Limb (tissue), 2 donors: ENCODE data around the gene KIF16B.
"Not testable (repeated sequence)": the region's sequence is repeated elsewhere in the genome, so short reads cannot be mapped to it uniquely, and the experiment has no call there.

Experiments used
- DNase-seq, 2 donors: peaks; one replicate each; pipeline ENCODE4 v3.0.0-alpha.2; 2016; ENCODE audit errors: extremely low spot score in 2 of 2

The KIF16B gene

DNA sequence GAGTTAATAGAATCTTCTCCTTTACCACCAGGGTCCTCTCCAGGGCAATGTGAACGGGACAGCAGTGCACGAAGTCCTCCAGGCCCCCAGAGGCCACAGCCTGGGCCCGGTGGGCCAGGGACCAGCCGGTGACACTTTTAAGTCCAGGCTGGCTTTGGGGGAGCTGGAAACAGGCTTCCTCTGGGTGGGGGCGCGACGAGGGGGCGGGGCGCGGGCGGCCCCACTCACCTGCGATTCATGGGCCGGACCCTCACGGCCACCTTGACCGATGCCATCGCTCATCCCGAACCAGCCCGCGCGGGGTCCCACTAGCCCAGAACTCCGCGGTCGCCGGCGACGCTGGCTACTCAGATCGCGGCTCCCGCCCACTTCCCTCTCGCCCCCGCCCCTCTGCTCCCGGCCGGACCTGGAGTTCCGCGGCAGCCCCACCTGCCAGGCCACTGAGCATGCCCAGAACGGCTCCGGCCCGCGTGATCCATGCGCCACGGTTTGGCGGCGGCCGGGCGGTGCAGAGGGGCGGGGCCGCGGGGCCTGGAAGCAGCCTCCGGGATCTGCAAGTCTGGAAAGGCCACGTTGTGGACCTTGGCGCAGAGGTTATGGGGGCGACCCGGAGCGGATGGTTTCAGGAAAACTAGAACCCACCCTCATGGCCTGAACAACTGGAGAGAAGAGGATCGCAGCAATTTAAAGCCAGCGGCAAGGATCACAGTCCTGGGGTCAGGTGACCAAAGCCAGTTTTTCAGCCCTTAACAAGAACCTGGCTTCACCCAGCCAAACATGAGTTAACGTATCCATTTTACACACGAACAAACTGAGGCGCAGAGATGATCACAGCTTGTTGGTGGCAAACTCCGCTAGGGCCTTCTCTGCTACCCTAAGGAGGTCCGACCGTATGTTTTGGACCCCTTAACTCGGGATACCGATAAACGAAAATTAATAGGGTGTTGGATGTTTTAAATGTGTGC lies at the start of gene KIF16B:
TSS of gene KIF16B (minus strand) at position 448 of the 965 bp plus-strand sequence. CDS start at position 275, 173 bp downstream.
- peak; percentile 84 to 97 for DNase-seq

DNA sequence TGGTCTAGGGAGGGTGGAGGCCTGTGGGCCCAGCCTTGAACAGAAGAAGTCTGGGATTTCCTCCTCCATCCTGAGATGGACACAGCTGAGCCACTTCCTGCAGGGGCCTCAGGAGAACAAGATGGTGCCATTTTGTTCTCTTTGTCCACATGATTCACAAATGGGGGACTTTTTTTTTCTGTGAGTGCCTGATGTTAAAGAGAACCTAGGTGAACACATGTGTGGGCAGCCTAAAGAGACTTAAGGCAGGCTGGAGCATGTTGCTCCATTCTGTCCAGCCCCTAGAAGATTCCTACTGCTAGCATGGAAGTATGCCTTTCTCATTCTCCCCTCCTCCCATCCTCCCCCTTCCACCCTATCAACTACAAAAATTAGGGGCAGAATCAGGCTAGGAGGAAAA lies 49.3 kb upstream of the KIF16B start:
- no peak for DNase-seq

GRCh38 chr20:16621435-16622141 lies 48.3 kb upstream of the KIF16B start:
- no peak for DNase-seq

DNA sequence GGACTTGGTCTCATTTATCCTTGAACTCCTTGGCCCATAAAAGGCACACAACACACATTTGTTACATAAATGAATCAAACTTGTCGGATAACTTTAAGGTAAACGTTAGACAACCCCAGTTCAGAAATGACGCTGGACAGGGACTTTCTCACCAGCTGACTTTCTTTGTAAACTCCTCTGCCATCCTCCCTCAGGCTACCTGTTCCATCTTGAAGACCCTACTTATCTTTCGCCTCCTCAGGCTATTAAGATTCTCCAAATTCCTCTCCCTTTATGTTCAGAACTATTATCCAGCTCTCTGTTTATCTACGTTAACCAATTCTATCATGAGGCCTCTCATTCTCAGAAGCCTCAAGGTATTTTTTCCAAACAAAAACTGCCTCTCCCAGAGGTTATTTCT lies 47.7 kb upstream of the KIF16B start:
- DNase-seq, result no peak

DNA sequence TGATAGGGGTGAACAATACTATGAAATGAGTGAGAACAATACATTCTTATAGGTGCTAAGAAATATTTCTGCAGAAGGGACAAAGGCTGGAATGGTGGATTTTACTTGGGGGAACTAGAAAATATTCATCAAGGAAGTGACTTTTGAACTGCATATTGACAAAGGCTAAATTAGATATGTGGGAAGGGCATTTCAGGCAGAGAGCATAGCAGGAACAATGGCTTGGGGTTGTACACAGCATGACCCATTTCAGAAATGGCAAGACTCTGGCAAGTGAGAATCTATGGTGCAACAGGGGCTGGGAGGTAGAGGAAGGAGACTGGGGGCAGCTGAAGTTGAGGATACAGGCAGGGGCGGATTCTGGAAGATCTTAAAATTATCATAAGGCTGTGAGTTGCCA lies 46.7 kb upstream of the KIF16B start:
- no peak for DNase-seq

- DNase-seq, result no peak
Observed at GRCh38 chr20:16617056-16617455, 43.8 kb upstream of the KIF16B start.

GRCh38 chr20:16616317-16616716 lies 43.1 kb upstream of the KIF16B start:
- no peak for DNase-seq

DNA sequence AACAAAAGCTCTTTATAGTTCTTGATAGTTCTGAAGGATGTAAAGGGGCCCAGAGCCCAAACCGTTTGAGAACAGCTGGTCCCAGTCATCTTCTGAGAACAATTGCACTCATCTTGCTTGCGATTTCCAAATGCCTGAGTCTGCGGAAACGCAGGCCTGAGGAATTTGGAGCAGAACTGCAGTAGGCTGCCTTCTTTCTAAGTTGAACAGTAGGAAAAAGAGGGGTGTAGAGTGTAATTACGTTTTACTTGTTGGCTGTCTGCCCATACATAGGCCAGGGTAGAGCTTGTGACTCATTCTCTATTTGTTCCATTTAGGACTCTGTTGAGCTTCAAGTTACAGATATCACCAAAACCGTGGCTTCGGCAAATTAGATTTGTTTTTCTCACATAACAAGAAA lies 42.0 kb upstream of the KIF16B start:
- peak; percentile 50 to 88 for DNase-seq

- DNase-seq, result no peak
Observed at GRCh38 chr20:16613954-16614353, 40.7 kb upstream of the KIF16B start.

- DNase-seq, result no peak
Observed at GRCh38 chr20:16612706-16613105, 39.5 kb upstream of the KIF16B start.

GRCh38 chr20:16611817-16612216 lies 38.6 kb upstream of the KIF16B start:
- no peak for DNase-seq

GRCh38 chr20:16609066-16609465 lies 35.8 kb upstream of the KIF16B start:
- DNase-seq, result no peak

DNA sequence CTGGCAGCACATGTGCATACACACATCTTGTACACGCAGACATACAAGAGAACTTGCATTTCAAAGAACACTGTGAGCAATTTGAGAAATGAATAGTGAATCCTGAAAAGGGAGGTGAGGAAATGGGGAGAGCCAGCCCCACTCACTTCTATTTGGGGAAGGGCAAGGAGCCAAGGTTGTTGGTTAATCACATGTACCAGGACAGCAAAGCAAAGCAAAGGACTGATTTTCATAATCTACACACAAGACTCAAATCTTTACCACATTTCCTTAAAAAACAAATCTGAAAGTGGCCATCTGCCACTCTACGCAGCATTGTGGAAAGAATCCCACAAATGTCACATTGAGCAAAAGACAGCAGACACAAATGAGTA lies 35.0 kb upstream of the KIF16B start:
- DNase-seq, result no peak

DNA sequence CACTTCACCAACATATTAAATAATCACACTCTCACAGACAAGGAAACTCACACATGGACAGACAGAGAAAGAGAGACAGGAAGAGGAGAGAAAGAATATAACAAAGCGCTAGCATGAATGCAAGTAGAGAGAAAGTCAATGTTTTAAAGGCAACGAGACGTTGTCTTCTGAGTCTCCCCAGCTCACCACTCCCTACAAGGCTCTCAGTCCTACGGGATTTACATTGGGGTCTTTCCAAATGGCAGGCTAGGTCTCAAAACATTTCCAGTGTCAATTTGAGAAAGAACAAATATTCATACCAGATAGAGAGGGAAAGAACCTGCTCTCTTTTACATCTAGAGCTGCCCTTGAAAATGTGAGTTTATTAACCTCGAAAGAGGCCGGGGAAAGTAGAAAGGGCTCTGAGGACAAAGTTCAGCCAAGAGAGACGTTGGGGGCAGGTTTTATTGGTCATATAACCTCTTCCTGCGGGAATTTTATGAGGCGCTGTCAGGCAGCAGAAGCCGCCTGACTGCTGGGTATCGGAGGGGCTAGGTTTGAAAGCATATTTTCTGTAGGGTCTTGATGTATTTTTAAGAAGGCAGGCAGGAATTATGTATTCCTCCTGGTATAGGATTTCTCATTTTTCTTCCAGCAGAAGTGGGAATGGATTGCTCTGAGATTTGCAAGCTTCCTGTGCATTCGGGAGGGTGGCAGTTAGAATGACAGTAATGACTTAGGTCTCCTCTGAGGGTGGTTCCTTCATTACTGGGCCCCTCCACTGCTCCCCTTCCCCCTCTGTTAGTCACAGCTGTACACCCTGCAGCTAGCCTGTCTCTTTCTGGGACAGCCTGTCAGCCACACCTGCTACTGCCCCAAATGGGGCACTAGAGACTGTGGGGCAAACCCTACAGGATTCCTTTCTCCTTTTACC lies 34.4 kb upstream of the KIF16B start:
- peak; percentile 35 to 46 for DNase-seq

DNA sequence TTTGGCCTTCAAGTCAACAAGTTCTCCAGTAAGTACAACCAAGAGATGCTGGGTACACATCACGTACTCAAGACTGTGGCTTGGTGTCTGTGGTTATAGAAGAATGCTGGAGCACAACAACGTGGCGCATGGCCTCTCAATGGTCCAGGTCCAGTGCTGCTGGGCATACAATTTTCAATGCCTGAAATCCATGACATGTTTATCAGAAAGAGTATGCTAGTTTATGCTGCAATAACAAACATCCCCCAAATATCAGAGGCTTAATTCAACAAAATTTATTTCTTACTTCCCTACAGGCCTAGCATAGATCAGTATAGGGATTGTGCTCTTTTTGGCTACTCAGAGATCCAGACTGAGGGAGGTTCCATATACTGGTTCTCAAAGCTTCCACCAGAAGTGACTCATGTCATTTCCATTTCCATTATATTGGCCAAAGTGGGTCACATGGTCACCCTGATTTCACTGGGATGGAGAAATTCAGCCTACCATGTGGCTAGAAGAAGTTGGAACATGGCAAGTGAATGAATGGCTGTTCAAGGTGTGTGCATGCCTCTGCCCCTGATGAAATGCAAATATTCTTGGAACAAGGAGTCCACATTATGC lies 33.3 kb upstream of the KIF16B start:
- DNase-seq, result no peak

- peak in 1 of 2 donors; percentile 20 for DNase-seq
Observed at GRCh38 chr20:16601047-16601446, 27.8 kb upstream of the KIF16B start.

GRCh38 chr20:16599257-16599656 lies 26.0 kb upstream of the KIF16B start:
- no peak for DNase-seq

DNA sequence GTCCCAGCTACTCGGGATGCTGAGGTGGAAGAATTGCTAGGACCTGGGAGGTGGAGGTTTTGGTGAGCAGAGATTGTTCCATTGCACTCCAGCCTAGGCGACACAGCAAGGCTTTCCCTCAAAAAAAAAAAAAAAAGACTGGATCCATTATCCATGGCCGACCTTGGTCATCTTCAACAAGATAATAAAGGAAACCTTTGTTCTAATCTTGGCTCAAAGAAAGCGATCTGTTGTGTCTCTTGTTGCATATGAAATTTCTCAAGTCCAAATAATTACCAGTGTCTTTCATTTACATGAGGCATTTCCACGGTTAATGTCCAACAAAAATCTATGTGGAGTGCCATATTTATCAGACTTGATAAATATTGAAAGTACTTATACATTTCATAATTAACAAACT lies 23.7 kb upstream of the KIF16B start:
- DNase-seq, result no peak

GRCh38 chr20:16596404-16596803 lies 23.2 kb upstream of the KIF16B start:
- DNase-seq, result not testable (repeated sequence)

DNA sequence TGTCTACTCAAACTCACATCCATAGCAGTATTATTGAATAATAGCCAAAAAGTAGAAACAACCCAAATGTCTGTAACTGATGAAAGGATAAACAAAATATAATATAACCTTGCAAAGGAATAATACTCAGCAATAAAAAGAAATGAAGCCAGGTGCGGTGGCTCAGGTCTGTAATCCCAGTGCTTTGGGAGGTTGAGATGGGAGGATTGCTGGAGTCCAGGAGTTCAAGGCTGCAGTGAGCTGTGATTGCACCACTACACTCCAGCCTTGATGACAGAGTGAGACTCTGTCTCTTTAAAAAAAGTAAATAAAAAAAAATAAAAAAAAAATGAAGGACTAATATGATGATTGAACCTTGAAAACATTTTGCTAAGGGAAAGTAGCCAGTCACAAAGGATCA lies 22.1 kb upstream of the KIF16B start:
- DNase-seq, result no peak

- no peak for DNase-seq
Observed at GRCh38 chr20:16590041-16590633, 16.9 kb upstream of the KIF16B start.
